ENCODE measurements around the gene EFNA5.
A peak's percentile ranks its signal among the peaks of the same experiment; 100 is the strongest.

- no peak; a peak in 1 of 4 replicates for TF ChIP-seq CTCF (IDR thresholded peaks at IDR 0.05; ENCODE audit: control extremely low read depth in 1 of 3, insufficient read depth in 1 of 3, low read depth in 1 of 3, low read length in 3 of 3)
- no peak for TF ChIP-seq POLR2A (IDR thresholded peaks at IDR 0.05; ENCODE audit: control extremely low read depth in 1 of 2, low read depth in 2 of 2, low read length in 2 of 2)
- TF ChIP-seq TAF1 (IDR thresholded peaks at IDR 0.05; ENCODE audit: low read depth, low read length) = no peak
- no peak for TF ChIP-seq KDM1A (IDR thresholded peaks at IDR 0.05; ENCODE audit: borderline replicate concordance, low read length)
- no peak for TF ChIP-seq USF2 (IDR thresholded peaks at IDR 0.05; ENCODE audit: low read length)
- no peak for TF ChIP-seq YY1 (IDR thresholded peaks at IDR 0.05; ENCODE audit: low read depth, low read length)
- no peak for TF ChIP-seq ATF2 (IDR thresholded peaks at IDR 0.05; ENCODE audit: low read length)
- TF ChIP-seq RAD21 (IDR thresholded peaks at IDR 0.05 in 1 of 2, conservative IDR thresholded peaks at IDR 0.05 in 1 of 2; ENCODE audit: low read depth in 2 of 2, low read length in 2 of 2) = peak; percentile 36 to 50; a peak in 3 of 4 replicates
- no peak for TF ChIP-seq SRF (IDR thresholded peaks at IDR 0.05; ENCODE audit: low read depth, low read length)
- no peak for TF ChIP-seq SIX5 (IDR thresholded peaks at IDR 0.05; ENCODE audit: low read depth, low read length)
- no peak for TF ChIP-seq POLR2AphosphoS5 (IDR thresholded peaks at IDR 0.05; ENCODE audit: low read depth, low read length)
These were observed 213.6 kb downstream of the EFNA5 start for GRCh38 chr5:107457138-107457537.

Data from H1 (cell line).